H1 (cell line): ENCODE data around the gene OR2C1. TPM values are rescaled to one million over a fixed set of nuclear protein-coding genes. Genes with fewer than 3 reads are reported as not detected.

Source experiments
- BACH1 ChIP-seq: IDR thresholded peaks from 2 replicates; pipeline ENCODE4 v1.6.1; 2012; ENCODE audit warnings: low read length, improper control_type of control experiment
- EZH2 ChIP-seq: fragments of 200-600 bp; sonication (generic); IDR thresholded peaks from 2 replicates; pipeline ENCODE4 v1.7.1; 2012; ENCODE audit warnings: low read depth, mild to moderate bottlenecking, moderate library complexity, low read length, inconsistent platforms; ENCODE audit not compliant: severe bottlenecking
- KDM1A ChIP-seq: fragments of 200-600, 300-600 bp; sonication (generic); IDR thresholded peaks from 2 replicates; pipeline ENCODE4 v1.7.1; 2016; ENCODE audit warnings: mild to moderate bottlenecking, low read length, borderline replicate concordance
- KDM4A ChIP-seq: IDR thresholded peaks from one replicate; pipeline ENCODE4 v1.7.1; 2012; ENCODE audit warnings: low read depth, mild to moderate bottlenecking, moderate library complexity, low read length, inconsistent platforms; ENCODE audit not compliant: severe bottlenecking
- MAFK ChIP-seq: IDR thresholded peaks from 2 replicates; pipeline ENCODE4 v1.6.1; 2012; ENCODE audit warnings: low read depth, mild to moderate bottlenecking, improper control_type of control experiment, low read length
- PHF8 ChIP-seq: fragments of 200-600 bp; sonication (generic); conservative IDR thresholded peaks from 2 replicates; pipeline ENCODE4 v1.7.1; 2012; ENCODE audit warnings: low read depth, mild to moderate bottlenecking, inconsistent platforms, low read length, moderate library complexity
- SIX5 ChIP-seq: IDR thresholded peaks from 2 replicates; pipeline ENCODE4 v1.6.1; 2011; ENCODE audit warnings: mild to moderate bottlenecking, low read depth, low read length
- polyA plus RNA-seq, 7 experiments: library from polyadenylated mRNA; depleted of rRNA in 3 of 7; stranded (reverse) in 5 of 7; unstranded in 2 of 7; fragments of >200 nt in 5 of 7; fragments of 200-250 nt in 2 of 7; gene quantifications; 1 replicate in 5 of 7; 2 replicates in 1 of 7; 4 replicates in 1 of 7; pipeline versions ENCODE4 v1.2.1 to v1.2.3, GENCODE V29; 2011 to 2013; ENCODE audit warnings: missing spikeins in 2 of 7, mixed read lengths in 2 of 7
- total RNA-seq: library from RNA; stranded (reverse); fragmentation: NEBNext Ultra II Directional; extraction: Animal tissue kit (Norgen Biotek cat#: 25700); gene quantifications from 2 replicates; pipeline ENCODE4 v1.2.1, GENCODE V29; 2021
- TF ChIP-seq, protein P1 (sequence below): fragments of 300-600 bp; sonication (generic); IDR thresholded peaks from 2 replicates; pipeline ENCODE4 v1.7.1; 2012; ENCODE audit warnings: low read length, moderate library complexity, mild to moderate bottlenecking, inconsistent platforms; ENCODE audit not compliant: insufficient replicate concordance
- TF ChIP-seq, protein P2 (sequence below): IDR thresholded peaks from 2 replicates; pipeline ENCODE4 v1.6.1; 2012; ENCODE audit warnings: inconsistent platforms

The OR2C1 gene
- total and polyA plus RNA-seq, 2 of the 8 experiments (the other 6 are each of a cell fraction or from before 2014, with no cell fraction given): not detected

DNA sequence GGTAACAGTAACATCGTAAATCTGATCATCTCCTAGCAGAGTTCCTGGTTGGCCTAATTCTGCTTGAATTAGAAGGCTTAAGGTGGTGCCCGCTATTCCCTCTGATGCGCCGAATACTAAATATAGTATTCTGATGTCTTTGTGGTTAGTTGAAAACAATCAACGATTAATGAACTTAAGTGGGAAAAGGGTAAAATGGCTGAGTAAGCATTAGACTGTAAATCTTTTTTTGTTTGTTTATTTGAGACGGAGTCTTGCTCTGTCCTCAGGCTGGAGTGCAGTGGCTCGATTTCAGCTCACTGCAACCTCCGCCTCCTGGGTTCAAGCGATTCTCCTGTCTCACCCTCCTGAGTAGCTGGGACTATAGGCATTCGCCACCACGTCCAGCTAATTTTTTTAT, 13.4 kb downstream of the OR2C1 start (continued):
- TF ChIP-seq, protein P1, sequence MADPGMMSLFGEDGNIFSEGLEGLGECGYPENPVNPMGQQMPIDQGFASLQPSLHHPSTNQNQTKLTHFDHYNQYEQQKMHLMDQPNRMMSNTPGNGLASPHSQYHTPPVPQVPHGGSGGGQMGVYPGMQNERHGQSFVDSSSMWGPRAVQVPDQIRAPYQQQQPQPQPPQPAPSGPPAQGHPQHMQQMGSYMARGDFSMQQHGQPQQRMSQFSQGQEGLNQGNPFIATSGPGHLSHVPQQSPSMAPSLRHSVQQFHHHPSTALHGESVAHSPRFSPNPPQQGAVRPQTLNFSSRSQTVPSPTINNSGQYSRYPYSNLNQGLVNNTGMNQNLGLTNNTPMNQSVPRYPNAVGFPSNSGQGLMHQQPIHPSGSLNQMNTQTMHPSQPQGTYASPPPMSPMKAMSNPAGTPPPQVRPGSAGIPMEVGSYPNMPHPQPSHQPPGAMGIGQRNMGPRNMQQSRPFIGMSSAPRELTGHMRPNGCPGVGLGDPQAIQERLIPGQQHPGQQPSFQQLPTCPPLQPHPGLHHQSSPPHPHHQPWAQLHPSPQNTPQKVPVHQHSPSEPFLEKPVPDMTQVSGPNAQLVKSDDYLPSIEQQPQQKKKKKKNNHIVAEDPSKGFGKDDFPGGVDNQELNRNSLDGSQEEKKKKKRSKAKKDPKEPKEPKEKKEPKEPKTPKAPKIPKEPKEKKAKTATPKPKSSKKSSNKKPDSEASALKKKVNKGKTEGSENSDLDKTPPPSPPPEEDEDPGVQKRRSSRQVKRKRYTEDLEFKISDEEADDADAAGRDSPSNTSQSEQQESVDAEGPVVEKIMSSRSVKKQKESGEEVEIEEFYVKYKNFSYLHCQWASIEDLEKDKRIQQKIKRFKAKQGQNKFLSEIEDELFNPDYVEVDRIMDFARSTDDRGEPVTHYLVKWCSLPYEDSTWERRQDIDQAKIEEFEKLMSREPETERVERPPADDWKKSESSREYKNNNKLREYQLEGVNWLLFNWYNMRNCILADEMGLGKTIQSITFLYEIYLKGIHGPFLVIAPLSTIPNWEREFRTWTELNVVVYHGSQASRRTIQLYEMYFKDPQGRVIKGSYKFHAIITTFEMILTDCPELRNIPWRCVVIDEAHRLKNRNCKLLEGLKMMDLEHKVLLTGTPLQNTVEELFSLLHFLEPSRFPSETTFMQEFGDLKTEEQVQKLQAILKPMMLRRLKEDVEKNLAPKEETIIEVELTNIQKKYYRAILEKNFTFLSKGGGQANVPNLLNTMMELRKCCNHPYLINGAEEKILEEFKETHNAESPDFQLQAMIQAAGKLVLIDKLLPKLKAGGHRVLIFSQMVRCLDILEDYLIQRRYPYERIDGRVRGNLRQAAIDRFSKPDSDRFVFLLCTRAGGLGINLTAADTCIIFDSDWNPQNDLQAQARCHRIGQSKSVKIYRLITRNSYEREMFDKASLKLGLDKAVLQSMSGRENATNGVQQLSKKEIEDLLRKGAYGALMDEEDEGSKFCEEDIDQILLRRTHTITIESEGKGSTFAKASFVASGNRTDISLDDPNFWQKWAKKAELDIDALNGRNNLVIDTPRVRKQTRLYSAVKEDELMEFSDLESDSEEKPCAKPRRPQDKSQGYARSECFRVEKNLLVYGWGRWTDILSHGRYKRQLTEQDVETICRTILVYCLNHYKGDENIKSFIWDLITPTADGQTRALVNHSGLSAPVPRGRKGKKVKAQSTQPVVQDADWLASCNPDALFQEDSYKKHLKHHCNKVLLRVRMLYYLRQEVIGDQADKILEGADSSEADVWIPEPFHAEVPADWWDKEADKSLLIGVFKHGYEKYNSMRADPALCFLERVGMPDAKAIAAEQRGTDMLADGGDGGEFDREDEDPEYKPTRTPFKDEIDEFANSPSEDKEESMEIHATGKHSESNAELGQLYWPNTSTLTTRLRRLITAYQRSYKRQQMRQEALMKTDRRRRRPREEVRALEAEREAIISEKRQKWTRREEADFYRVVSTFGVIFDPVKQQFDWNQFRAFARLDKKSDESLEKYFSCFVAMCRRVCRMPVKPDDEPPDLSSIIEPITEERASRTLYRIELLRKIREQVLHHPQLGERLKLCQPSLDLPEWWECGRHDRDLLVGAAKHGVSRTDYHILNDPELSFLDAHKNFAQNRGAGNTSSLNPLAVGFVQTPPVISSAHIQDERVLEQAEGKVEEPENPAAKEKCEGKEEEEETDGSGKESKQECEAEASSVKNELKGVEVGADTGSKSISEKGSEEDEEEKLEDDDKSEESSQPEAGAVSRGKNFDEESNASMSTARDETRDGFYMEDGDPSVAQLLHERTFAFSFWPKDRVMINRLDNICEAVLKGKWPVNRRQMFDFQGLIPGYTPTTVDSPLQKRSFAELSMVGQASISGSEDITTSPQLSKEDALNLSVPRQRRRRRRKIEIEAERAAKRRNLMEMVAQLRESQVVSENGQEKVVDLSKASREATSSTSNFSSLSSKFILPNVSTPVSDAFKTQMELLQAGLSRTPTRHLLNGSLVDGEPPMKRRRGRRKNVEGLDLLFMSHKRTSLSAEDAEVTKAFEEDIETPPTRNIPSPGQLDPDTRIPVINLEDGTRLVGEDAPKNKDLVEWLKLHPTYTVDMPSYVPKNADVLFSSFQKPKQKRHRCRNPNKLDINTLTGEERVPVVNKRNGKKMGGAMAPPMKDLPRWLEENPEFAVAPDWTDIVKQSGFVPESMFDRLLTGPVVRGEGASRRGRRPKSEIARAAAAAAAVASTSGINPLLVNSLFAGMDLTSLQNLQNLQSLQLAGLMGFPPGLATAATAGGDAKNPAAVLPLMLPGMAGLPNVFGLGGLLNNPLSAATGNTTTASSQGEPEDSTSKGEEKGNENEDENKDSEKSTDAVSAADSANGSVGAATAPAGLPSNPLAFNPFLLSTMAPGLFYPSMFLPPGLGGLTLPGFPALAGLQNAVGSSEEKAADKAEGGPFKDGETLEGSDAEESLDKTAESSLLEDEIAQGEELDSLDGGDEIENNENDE: no peak
- TF ChIP-seq KDM4A: no peak
- TF ChIP-seq MAFK: no peak
- no peak for TF ChIP-seq BACH1
- no peak for TF ChIP-seq KDM1A
- no peak for TF ChIP-seq EZH2
- TF ChIP-seq, protein P2, sequence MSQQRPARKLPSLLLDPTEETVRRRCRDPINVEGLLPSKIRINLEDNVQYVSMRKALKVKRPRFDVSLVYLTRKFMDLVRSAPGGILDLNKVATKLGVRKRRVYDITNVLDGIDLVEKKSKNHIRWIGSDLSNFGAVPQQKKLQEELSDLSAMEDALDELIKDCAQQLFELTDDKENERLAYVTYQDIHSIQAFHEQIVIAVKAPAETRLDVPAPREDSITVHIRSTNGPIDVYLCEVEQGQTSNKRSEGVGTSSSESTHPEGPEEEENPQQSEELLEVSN: no peak
- TF ChIP-seq PHF8: no peak
- no peak for TF ChIP-seq SIX5
